NCI-H2171 (cell line): ENCODE measurements around the gene CASZ1.
A peak's percentile ranks its signal among the peaks of the same experiment; 100 is the strongest.

ENCODE experiments used
- DNase-seq: peaks from one replicate; lab custom pipeline; 2025; lab: John Stamatoyannopoulos, UW

The CASZ1 gene

GRCh38 chr1:10706376-10706913, 90.0 kb downstream of the CASZ1 start:
- no peak for DNase-seq

- DNase-seq: no peak
Measured at GRCh38 chr1:10705953-10706352, 90.5 kb downstream of the CASZ1 start.

DNA sequence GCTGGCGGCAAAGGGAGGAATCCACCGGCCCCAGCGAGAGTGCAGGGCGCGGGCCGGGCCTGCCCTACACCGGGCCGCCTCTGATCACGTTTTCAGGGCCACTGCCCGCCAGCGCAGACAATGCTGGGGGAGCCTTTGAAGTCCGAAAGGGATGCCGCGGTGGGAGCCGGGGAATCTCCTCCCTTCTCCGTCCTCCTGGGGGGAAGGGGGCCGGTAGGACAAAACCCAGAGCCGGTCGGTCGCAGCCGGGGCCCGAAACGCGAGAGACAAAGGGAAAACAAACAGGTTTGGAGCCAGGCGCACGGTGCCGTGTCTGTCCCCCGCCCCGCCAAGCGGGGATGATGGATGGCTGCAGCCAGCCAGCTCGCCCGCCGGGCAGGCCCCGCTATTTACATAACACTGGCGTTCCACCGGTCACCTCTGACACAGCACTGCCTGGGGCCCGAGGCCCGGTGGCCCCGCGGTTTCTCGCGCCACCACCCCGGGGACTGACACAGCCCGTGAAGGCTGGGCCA, 92.0 kb downstream of the CASZ1 start:
- no peak for DNase-seq

- no peak for DNase-seq
Measured at GRCh38 chr1:10703702-10704101, 92.7 kb downstream of the CASZ1 start.

DNA sequence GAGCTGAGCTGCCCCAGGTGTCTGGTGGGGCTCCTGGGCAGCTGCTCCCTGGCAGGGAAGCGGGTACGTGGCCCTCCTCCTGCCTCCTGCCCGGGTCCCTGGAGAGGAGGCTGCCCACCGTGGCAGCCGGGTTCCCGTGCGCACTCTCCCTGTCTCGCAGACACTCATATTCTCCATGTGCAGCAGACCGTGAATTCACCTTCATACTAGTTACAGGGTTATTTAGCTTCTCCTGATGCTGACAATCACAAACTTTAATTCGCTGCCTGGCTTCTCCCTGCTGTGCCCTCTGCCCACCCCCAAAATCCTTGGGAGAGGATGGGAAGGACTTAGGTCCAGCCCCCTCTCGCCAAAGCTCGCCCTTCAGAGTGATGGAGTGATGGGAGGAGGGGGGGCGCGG, 95.3 kb downstream of the CASZ1 start:
- DNase-seq: peak; percentile 56

DNA sequence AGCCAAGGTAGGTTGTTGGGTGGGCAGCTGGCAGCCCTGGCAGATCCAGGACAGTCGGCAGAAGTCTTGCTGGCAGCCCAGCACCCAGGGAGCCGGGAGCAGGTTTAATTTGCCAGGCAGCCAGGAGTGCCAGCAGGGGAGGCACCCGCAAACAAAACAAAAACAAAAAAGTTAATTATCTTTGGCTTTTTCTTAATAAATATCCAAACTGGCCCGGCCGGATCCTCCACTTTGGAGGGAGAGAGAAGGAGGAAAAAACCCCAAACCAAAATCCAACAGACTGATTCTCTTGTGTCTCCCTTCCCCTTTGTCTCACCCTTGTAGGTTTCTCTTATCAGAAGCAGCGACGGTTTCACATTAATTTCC, 97.0 kb downstream of the CASZ1 start:
- DNase-seq: no peak

- DNase-seq: no peak
Measured at GRCh38 chr1:10698726-10699469, 97.5 kb downstream of the CASZ1 start.

DNA sequence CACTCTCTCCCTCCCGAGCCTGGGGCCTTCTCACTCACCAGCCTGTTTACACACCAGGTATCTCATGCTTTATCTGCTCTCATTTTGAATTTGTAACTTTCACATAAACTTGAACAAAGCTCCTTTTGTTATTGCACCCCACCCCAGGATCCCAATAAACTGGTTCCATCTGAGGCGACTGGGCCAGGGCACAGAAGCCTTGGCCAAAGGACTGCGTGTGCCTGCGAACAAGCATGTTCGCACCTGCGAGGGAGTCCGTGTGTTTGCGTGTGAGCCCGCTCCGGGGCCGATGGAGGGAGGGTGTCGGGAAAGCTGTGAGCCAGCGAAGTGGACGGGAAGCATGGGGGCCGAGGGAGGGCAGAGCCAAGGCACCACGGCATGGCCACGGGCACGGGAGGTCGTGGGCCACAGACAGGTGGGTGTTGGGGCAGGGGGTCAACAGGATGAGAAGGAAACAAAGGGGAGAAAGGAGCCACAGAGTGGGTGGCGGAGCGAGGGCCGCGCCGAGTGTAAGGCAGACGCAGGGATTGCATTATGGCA, 98.8 kb downstream of the CASZ1 start:
- DNase-seq: no peak

DNA sequence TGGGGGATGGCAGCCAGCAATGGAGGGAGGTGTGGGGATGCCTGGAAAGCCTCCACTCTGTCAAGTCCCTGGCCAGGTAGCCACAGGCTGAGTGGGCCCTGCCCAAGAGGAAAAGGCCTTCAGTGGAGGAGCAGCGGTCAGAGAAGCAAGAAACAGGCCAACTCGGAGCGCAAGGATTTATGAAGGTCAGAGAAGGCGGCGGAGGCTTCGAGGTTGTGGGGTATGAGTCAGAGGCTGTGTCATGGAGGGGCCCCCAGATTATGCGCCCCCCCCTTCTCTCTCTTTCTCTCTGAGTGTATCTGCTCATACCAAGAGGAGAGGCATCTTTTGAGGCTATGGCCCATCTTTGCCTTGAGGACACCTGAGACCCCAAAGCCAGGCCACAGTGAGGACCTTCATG, 99.5 kb downstream of the CASZ1 start:
- DNase-seq: no peak

- peak; percentile 87 for DNase-seq
Measured at GRCh38 chr1:10694633-10695627, 101.5 kb downstream of the CASZ1 start.

- no peak for DNase-seq
Measured at GRCh38 chr1:10694274-10694632, 102.2 kb downstream of the CASZ1 start.

DNA sequence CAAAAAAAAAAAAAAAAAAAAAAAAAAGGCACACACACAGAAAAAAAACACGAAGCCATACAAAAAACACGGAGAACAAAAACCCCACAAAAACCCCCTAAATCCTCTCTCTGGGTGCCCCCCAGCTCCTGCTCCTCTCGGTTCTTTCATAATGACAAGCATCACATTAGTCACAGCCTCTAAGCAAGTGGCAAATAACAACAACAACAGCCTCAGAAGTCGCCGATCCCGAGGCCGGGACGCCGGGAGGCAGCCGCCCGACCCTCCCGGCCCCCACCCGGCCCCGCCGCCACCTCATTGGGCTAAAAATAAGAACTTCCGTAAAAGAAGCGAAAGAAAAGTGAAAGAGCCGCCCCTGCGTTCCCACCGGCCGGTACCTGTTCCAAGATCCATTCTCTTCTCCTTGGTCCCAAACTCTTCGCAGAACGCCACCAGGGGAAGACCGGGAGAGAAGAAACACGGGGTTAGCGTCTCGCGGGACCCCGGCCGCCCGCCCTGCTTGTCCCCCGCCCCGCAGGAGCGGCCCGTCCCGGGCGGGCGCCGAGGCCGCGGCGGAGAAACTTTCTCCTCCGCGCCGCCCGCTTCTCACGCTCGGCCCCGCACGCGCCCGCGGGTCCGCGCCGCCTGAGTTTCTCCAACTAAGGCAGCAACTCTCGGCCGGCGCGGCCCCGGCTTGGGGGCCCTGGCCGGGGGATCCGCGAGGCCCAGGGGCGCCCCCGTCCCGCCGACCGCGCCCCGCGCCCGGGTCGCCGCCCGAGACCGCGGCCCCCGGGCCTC, 102.8 kb downstream of the CASZ1 start:
- no peak for DNase-seq

GRCh38 chr1:10693152-10693496, 103.3 kb downstream of the CASZ1 start:
- no peak for DNase-seq

DNA sequence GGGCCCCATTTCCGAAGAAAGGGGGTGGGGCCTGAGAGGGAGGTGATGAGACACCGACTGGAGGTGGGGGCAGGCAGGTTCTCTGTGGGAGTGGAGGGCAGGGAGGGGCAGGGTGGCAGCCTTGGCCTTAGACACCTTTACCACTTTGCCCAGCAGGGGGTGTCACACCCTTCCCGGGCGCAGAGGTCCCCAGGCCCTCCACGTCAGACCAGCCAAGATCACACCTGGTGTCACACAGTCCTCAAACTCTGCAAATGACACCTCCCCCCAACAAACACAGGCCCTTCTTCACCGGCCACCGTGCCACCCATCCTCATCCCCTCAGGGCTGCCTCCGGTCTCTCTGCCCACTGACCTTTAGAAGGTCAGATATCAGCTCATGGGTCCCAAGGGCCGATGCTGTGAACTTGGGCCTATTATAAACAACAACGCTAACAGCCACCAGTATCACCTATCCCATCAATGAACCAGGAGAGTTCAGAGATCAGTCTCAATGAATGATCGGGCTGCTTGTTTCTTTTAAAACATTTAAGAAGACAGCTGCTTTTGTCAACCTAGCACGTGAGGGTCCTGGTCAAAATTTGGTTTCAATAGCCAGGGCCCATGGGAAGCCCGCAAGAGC, 103.9 kb downstream of the CASZ1 start:
- no peak for DNase-seq

DNA sequence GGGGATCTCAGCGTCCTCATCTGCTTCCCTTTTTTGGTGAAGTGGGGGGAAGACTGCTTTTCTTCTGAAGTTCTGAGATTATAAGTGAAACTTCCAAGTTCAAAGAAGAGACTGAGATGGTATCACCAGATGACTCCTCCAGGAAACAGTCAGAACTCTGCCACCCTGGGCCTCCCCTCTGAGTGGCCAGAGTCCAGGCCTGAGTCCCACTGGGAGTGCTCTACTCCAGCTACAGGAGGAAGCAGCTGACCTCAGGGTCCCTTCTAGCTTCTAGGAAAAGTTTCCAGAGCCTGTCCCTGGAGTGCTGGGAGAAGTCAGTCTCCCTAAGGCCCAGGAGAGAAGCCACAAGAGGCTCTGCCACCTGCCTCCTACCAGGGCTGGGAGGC, 104.7 kb downstream of the CASZ1 start:
- no peak for DNase-seq

DNA sequence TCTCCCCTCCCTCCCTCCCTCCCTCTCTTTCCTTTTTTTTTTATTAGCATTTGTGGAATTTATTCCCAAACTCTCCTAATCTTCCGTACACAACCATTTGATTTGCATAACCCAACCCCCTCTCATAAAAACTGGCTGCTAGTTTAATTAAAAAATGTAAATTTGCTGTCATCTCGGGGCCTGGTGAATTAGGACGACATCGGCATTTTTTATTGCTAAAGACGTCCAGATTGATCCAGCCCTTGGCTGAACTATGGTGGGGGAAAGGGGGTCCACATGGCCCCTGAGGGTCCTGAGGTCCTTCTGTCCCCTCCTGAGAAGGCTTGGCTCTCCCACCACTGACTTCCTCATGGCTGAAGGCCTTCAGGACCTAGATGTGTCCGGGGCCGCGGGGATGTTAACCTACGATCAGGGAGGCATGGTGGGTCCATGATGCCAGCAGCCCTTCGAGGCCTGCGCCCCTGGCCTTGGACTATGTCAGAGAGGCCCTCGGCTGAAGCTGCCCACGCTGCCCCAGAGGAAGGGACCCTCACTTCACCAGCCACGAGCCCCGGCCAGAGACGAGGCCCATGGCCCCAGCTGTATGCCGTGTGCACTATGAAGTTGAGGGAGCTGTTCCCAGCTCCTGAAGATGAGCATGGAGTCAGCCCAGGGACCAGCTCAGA, 105.2 kb downstream of the CASZ1 start:
- DNase-seq: no peak

- no peak for DNase-seq
Measured at GRCh38 chr1:10690484-10690883, 106.0 kb downstream of the CASZ1 start.

DNA sequence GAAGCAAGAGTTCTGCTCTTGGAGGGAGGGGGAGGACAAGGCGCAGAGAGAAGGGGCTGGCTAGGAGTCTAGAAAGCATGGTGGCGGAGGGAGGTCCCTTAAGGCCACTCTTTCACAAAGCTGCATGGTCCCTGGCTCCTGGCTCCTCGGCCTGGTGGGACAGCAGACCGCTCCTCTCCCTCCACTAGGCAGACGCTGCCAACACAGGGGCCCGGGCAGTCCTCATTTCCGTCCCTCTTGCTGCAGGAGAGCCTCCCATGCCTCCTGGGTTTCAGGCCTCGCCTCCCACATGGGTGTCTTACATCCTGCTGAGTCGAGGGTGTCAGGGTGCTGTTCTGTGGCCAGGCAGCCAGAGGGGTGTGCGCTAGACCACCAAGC, 108.0 kb downstream of the CASZ1 start:
- DNase-seq: no peak

- DNase-seq: no peak
Measured at GRCh38 chr1:10687782-10688408, 108.6 kb downstream of the CASZ1 start.

DNA sequence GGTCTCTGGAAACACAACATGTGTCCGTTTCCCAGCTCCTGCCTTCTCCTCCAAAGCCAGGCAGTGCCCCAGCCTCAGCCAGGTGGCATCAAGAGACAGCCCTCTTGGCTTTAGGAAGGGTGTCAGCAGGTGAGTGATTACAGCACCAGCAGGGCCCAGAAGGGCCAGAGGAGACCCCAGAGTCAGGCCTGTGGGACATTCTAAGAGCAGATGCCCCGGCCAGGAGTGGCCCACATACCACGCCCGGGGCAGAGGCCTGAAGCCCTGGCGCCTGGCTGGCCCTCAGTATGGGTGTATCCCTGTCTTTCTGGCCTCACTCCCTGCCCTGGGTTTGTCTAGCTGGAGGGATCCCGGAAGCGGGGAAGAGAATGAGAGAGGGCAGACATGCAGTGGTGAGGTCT, 109.2 kb downstream of the CASZ1 start:
- no peak for DNase-seq
